Karpas-422 (cell line): Measurements from ENCODE around the gene ACADL. TPM values are rescaled to one million over a fixed set of nuclear protein-coding genes. Genes with fewer than 3 reads are reported as not detected.

ENCODE experiments used
- DNase-seq: peaks from one replicate; pipeline ENCODE4 v3.0.0-alpha.2; 2015
- H2AFZ ChIP-seq: fragments of 200-600 bp; sonication (generic); 2 replicates; pipeline ENCODE4 v1.6.1; 2014; ENCODE audit warnings: antibody characterized with exemption, low read length, mixed read lengths
- H3K27ac ChIP-seq: fragments of 200-600 bp; sonication (generic); 2 replicates; pipeline ENCODE4 v1.5.1; 2014; ENCODE audit warnings: mild to moderate bottlenecking, low read length, moderate library complexity
- H3K27me3 ChIP-seq: fragments of 200-600 bp; sonication (generic); 2 replicates; pipeline ENCODE4 v1.6.1; 2014; ENCODE audit warnings: low read length, mixed read lengths
- H3K36me3 ChIP-seq: fragments of 200-600 bp; sonication (generic); 2 replicates; pipeline ENCODE4 v1.6.1; 2014; ENCODE audit warnings: low read length, mixed read lengths; ENCODE audit not compliant: insufficient read depth
- H3K4me1 ChIP-seq: fragments of 200-600 bp; sonication (generic); 2 replicates; pipeline ENCODE4 v1.6.1; 2014; ENCODE audit warnings: mild to moderate bottlenecking, low read length, mixed read lengths
- H3K4me2 ChIP-seq: fragments of 200-600 bp; sonication (generic); 2 replicates; pipeline ENCODE4 v1.6.1; 2014; ENCODE audit warnings: low read length, low read depth, mild to moderate bottlenecking; ENCODE audit not compliant: poor library complexity, severe bottlenecking
- H3K4me3 ChIP-seq: fragments of 200-600 bp; sonication (generic); 2 replicates; pipeline ENCODE4 v1.5.1; 2014; ENCODE audit warnings: mild to moderate bottlenecking, antibody characterized with exemption, low read length, mixed read lengths
- H3K79me2 ChIP-seq: fragments of 200-600 bp; sonication (generic); 2 replicates; pipeline ENCODE4 v1.6.1; 2014; ENCODE audit warnings: mild to moderate bottlenecking, low read length, mixed read lengths
- H3K9ac ChIP-seq: fragments of 200-600 bp; sonication (generic); 2 replicates; pipeline ENCODE4 v1.6.0; 2014; ENCODE audit warnings: low read length
- H3K9me2 ChIP-seq: fragments of 200-600 bp; sonication (generic), shearing (Covaris generic); replicated peaks from 2 replicates; pipeline ENCODE4 v1.6.0; 2014; ENCODE audit warnings: mild to moderate bottlenecking, low read length, moderate library complexity; ENCODE audit not compliant: insufficient read depth
- H3K9me3 ChIP-seq: fragments of 300-700, 200-600 bp; sonication (generic); 2 replicates; pipeline ENCODE4 v1.6.1; 2014; ENCODE audit warnings: low read length, mixed read lengths
- H4K20me1 ChIP-seq: fragments of 200-600 bp; sonication (generic); 2 replicates; pipeline ENCODE4 v1.6.1; 2014; ENCODE audit warnings: mild to moderate bottlenecking, antibody characterized with exemption, low read length, low read depth; ENCODE audit not compliant: insufficient read depth
- total RNA-seq: library from RNA; depleted of rRNA; stranded (reverse); fragments of >200 nt; shearing (Covaris generic); gene quantifications from 2 replicates; pipeline ENCODE4 v1.2.3, GENCODE V29; 2014; ENCODE audit warnings: low replicate concordance; rRNA removed

ACADL gene
- not detected in 2 replicates for total RNA-seq

GRCh38 chr2:210224941-210225672 lies at the start of gene ACADL:
Gene ACADL, minus strand, starts transcription at chr2:210225447. Its CDS starts 184 bp downstream, at chr2:210225263.
- H3K27ac ChIP-seq, result no peak within 1 kb of the TSS
- no peak within 1 kb of the TSS for H2AFZ ChIP-seq
- H3K79me2 ChIP-seq, result no peaks in the 10 kb centered on the region
- no peak for DNase-seq
- no peaks in the 10 kb centered on the region for H3K36me3 ChIP-seq
- H3K4me2 ChIP-seq, result no peak within 1 kb of the TSS
- no peaks in the 10 kb centered on the region for H3K27me3 ChIP-seq
- H3K4me3 ChIP-seq, result no peak within 1 kb of the TSS
- no peaks in the 10 kb centered on the region for H3K9me2 ChIP-seq
- no peak within 1 kb of the TSS for H3K9ac ChIP-seq
- H3K4me1 ChIP-seq, result no peaks in the 10 kb centered on the region
- H3K9me3 ChIP-seq, result no peaks in the 10 kb centered on the region
- no peaks in the 10 kb centered on the region for H4K20me1 ChIP-seq

- H3K4me1 ChIP-seq, result no peaks in the 10 kb centered on the region
- H3K4me3 ChIP-seq, result no peak overlapping the region
- no peak overlapping the region for H3K27ac ChIP-seq
- no peaks in the 10 kb centered on the region for H3K79me2 ChIP-seq
- H3K36me3 ChIP-seq, result no peaks in the 10 kb centered on the region
- no peak overlapping the region for H3K9ac ChIP-seq
- H3K4me2 ChIP-seq, result no peak overlapping the region
- no peaks in the 10 kb centered on the region for H4K20me1 ChIP-seq
- no peak overlapping the region for H2AFZ ChIP-seq
- H3K9me3 ChIP-seq, result no peaks in the 10 kb centered on the region
- no peaks in the 10 kb centered on the region for H3K9me2 ChIP-seq
- no peak for DNase-seq
- H3K27me3 ChIP-seq, result no peaks in the 10 kb centered on the region
Measured at GRCh38 chr2:210271300-210271699, 46.1 kb upstream of the ACADL start.

- no peak overlapping the region for H3K9ac ChIP-seq
Measured at GRCh38 chr2:210269148-210269547, 43.9 kb upstream of the ACADL start.

GRCh38 chr2:210268281-210268680 lies 43.0 kb upstream of the ACADL start:
- no peaks in the 10 kb centered on the region for H4K20me1 ChIP-seq
- H2AFZ ChIP-seq, result no peak overlapping the region
- H3K27ac ChIP-seq, result no peak overlapping the region

More at GRCh38 chr2:210269148-210269547, 43.9 kb upstream of the ACADL start:
- H3K4me2 ChIP-seq, result no peak overlapping the region
- H3K27ac ChIP-seq, result no peak overlapping the region
- no peak overlapping the region for H3K4me3 ChIP-seq
- no peaks in the 10 kb centered on the region for H3K9me3 ChIP-seq
- no peaks in the 10 kb centered on the region for H3K4me1 ChIP-seq
- no peaks in the 10 kb centered on the region for H3K36me3 ChIP-seq
- no peak overlapping the region for H2AFZ ChIP-seq
- no peaks in the 10 kb centered on the region for H3K9me2 ChIP-seq
- DNase-seq, result no peak
- no peaks in the 10 kb centered on the region for H4K20me1 ChIP-seq
- H3K27me3 ChIP-seq, result no peaks in the 10 kb centered on the region
- no peaks in the 10 kb centered on the region for H3K79me2 ChIP-seq

GRCh38 chr2:210267698-210268097 lies 42.5 kb upstream of the ACADL start:
- Histone ChIP-seq H3K36me3 (no peaks in the 10 kb centered on the region), H3K4me3 (no peak overlapping the region), H3K27me3 (no peaks in the 10 kb centered on the region), H3K9me2 (no peaks in the 10 kb centered on the region), H3K79me2 (no peaks in the 10 kb centered on the region), H3K9ac (no peak overlapping the region), H4K20me1 (no peaks in the 10 kb centered on the region), H3K4me1 (no peaks in the 10 kb centered on the region), H3K27ac (no peak overlapping the region), H2AFZ (no peak overlapping the region), H3K4me2 (no peak overlapping the region), H3K9me3 (no peaks in the 10 kb centered on the region)
- DNase-seq, result no peak

More at GRCh38 chr2:210268281-210268680, 43.0 kb upstream of the ACADL start:
- no peak overlapping the region for H3K4me2 ChIP-seq
- H3K4me1 ChIP-seq, result no peaks in the 10 kb centered on the region
- no peaks in the 10 kb centered on the region for H3K79me2 ChIP-seq
- no peaks in the 10 kb centered on the region for H3K9me3 ChIP-seq
- no peaks in the 10 kb centered on the region for H3K9me2 ChIP-seq
- DNase-seq, result no peak
- H3K9ac ChIP-seq, result no peak overlapping the region
- H3K27me3 ChIP-seq, result no peaks in the 10 kb centered on the region
- no peaks in the 10 kb centered on the region for H3K36me3 ChIP-seq
- H3K4me3 ChIP-seq, result no peak overlapping the region

- Histone ChIP-seq H3K4me3 (no peak overlapping the region), H4K20me1 (no peaks in the 10 kb centered on the region), H3K36me3 (no peaks in the 10 kb centered on the region), H3K27ac (no peak overlapping the region), H3K4me2 (no peak overlapping the region), H3K79me2 (no peaks in the 10 kb centered on the region), H2AFZ (no peak overlapping the region), H3K9me3 (no peaks in the 10 kb centered on the region), H3K9me2 (no peaks in the 10 kb centered on the region), H3K9ac (no peak overlapping the region), H3K4me1 (no peaks in the 10 kb centered on the region), H3K27me3 (no peaks in the 10 kb centered on the region)
- no peak for DNase-seq
Measured at GRCh38 chr2:210264282-210264681, 39.0 kb upstream of the ACADL start.

- no peaks in the 10 kb centered on the region for H4K20me1 ChIP-seq
Measured at GRCh38 chr2:210263841-210264240, 38.6 kb upstream of the ACADL start.

GRCh38 chr2:210262036-210262435 lies 36.8 kb upstream of the ACADL start:
- no peaks in the 10 kb centered on the region for H3K9me2 ChIP-seq
- no peaks in the 10 kb centered on the region for H3K4me1 ChIP-seq
- H3K9me3 ChIP-seq, result no peaks in the 10 kb centered on the region
- H3K27me3 ChIP-seq, result no peaks in the 10 kb centered on the region
- no peak overlapping the region for H3K4me3 ChIP-seq
- H3K9ac ChIP-seq, result no peak overlapping the region
- no peaks in the 10 kb centered on the region for H4K20me1 ChIP-seq
- no peaks in the 10 kb centered on the region for H3K79me2 ChIP-seq
- H2AFZ ChIP-seq, result no peak overlapping the region
- H3K36me3 ChIP-seq, result no peaks in the 10 kb centered on the region
- no peak overlapping the region for H3K27ac ChIP-seq
- no peak for DNase-seq
- no peak overlapping the region for H3K4me2 ChIP-seq

More at GRCh38 chr2:210263841-210264240, 38.6 kb upstream of the ACADL start:
- no peaks in the 10 kb centered on the region for H3K9me2 ChIP-seq
- no peak overlapping the region for H3K4me2 ChIP-seq
- no peak overlapping the region for H3K27ac ChIP-seq
- H3K79me2 ChIP-seq, result no peaks in the 10 kb centered on the region
- no peaks in the 10 kb centered on the region for H3K4me1 ChIP-seq
- H3K27me3 ChIP-seq, result no peaks in the 10 kb centered on the region
- DNase-seq, result no peak
- H3K9ac ChIP-seq, result no peak overlapping the region
- H3K4me3 ChIP-seq, result no peak overlapping the region
- no peak overlapping the region for H2AFZ ChIP-seq
- no peaks in the 10 kb centered on the region for H3K36me3 ChIP-seq
- H3K9me3 ChIP-seq, result no peaks in the 10 kb centered on the region
